ENCODE data around the gene NKX1-2. TPM values are rescaled to one million over a fixed set of nuclear protein-coding genes. Genes with fewer than 3 reads are reported as not detected.

The NKX1-2 gene
- total RNA-seq, 1 donor from 2014 or later: not detected

GRCh38 chr10:124401633-124402032 is 48.2 kb downstream of the NKX1-2 start:
- TF ChIP-seq CTCF (IDR thresholded peaks at IDR 0.05; ENCODE audit: unreplicated experiment): no peak
- Mint-ChIP-seq H3K36me3 (peaks cover 42% of the 10 kb centered on the region), H3K4me3 (no peak overlapping the region), H3K9me3 (no peaks in the 10 kb centered on the region), H3K27ac (no peak overlapping the region), H3K27me3 (ENCODE audit: low read depth) (no peaks in the 10 kb centered on the region), H3K4me1 (peaks cover 7% of the 10 kb centered on the region)
- DNase-seq (ENCODE audit: low spot score in 2 of 2, unreplicated experiment in 2 of 2): no peak

Other genes starting within 250 kb of the NKX1-2 start
- 52.5 to 55.1 TPM (median 54.5 TPM) in 3 replicates for gene OAT, start 31.1 kb downstream of the NKX1-2 start, total RNA-seq
- 17.3 to 19.6 TPM (median 17.5 TPM) in 3 replicates for gene LHPP, start 11.8 kb upstream of the NKX1-2 start, total RNA-seq

Data from mesothelial cell of epicardium (in vitro differentiated cells).